HepG2 (cell line): ENCODE measurements around the gene NAV1. TPM values are rescaled to one million over a fixed set of nuclear protein-coding genes. Genes with fewer than 3 reads are reported as not detected.

Experiments used
- GATAD2A ChIP-seq: IDR thresholded peaks from 2 replicates; pipeline ENCODE4 v1.6.1; 2016
- HNF4A ChIP-seq: sonication (generic); formaldehyde crosslinking; IDR thresholded peaks from 2 replicates; pipeline ENCODE4 v1.4.0; 2020; ENCODE audit warnings: missing genetic modification reagents
- KAT8 ChIP-seq: IDR thresholded peaks from 2 replicates; pipeline ENCODE4 v1.6.1; 2016; ENCODE audit warnings: missing genetic modification reagents, missing compliant biosample characterization
- NCOR1 ChIP-seq: fragments of 200-600 bp; sonication (generic); IDR thresholded peaks from 2 replicates; pipeline ENCODE4 v1.7.0; 2017; ENCODE audit warnings: antibody characterized with exemption, low read length, borderline replicate concordance
- PHF21A ChIP-seq: sonication (generic); formaldehyde crosslinking; IDR thresholded peaks from 2 replicates; pipeline ENCODE4 v1.5.0; 2020; ENCODE audit warnings: mild to moderate bottlenecking, missing genetic modification reagents
- RFX3 ChIP-seq: IDR thresholded peaks from 2 replicates; pipeline ENCODE4 v1.6.1; 2016; ENCODE audit warnings: missing biosample characterization, missing genetic modification reagents
- SOX5 ChIP-seq: IDR thresholded peaks from 2 replicates; pipeline ENCODE4 v1.6.1; 2016; ENCODE audit warnings: borderline replicate concordance
- polyA plus RNA-seq, 8 experiments: library from polyadenylated mRNA; depleted of rRNA in 3 of 8; stranded (reverse) in 7 of 8; unstranded in 1 of 8; fragments of >200 nt; fragmentation: Illumina TruSeq in 4 of 8; extraction: Trizol in 4 of 8; gene quantifications; 2 replicates each; pipeline versions ENCODE4 v1.2.1 to v1.2.3, GENCODE V29; 2011 to 2016; ENCODE audit warnings: low read depth in 4 of 8, missing spikeins in 1 of 8, mixed read lengths in 1 of 8; ENCODE audit not compliant: insufficient read depth in 1 of 8
- total RNA-seq, 5 experiments: library from RNA; depleted of rRNA; stranded (reverse); fragments of >200 nt; fragmentation: Illumina TruSeq; extraction: Trizol; gene quantifications; 2 replicates each; pipeline ENCODE4 v1.2.3, GENCODE V29; 2016; ENCODE audit warnings: low read depth in 1 of 5
- TF ChIP-seq, protein P1 (sequence below): sonication (generic); formaldehyde crosslinking; IDR thresholded peaks from 2 replicates; pipeline ENCODE4 v1.5.0; 2020; ENCODE audit warnings: mild to moderate bottlenecking, missing genetic modification reagents, borderline replicate concordance
- TF ChIP-seq, protein P2 (sequence below): sonication (generic); formaldehyde crosslinking; IDR thresholded peaks from 2 replicates; pipeline ENCODE4 v1.8.0; 2022; ENCODE audit warnings: missing genetic modification reagents, mild to moderate bottlenecking, borderline replicate concordance

Gene NAV1
- total and polyA plus RNA-seq, 2 of the 13 experiments (the other 11 are each of a cell fraction or from before 2014, with no cell fraction given), result not detected

DNA sequence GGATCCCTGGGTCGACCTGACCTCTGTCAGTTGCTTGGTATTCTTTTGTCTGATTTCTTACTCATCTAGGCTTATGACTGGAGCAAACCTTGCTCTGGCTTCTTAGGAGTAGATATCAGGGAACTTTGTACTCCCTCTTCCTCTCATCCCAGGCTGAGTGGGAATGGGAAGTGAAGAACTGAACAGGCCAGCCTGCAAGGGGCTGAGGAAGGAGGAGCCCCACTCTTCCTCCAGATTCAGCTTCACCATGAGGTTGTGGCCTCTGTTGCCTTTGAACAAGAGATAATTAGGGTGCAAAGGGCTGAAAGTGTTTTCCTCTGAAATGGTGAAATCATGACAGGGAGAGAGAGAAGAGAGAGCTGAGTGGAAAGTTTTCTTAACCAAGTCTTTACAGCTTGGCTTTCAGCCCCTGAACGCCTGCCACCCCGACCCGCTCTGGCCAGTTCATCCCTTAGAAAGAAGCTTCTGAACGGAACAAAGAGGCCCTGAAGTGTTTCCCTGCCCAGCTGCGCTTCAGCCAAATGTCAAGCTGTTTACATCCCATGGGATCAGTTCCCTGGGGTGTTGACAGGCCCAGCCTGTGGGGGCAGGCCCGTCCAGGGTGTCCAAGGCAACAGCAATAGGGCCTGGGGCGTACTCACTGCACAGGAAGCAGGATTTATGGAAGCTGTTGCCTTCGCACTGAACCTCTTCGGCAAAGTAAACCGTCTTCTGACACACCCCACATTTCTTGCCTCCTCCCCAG, 43.2 kb upstream of the NAV1 start (continued):
- TF ChIP-seq, protein P1, sequence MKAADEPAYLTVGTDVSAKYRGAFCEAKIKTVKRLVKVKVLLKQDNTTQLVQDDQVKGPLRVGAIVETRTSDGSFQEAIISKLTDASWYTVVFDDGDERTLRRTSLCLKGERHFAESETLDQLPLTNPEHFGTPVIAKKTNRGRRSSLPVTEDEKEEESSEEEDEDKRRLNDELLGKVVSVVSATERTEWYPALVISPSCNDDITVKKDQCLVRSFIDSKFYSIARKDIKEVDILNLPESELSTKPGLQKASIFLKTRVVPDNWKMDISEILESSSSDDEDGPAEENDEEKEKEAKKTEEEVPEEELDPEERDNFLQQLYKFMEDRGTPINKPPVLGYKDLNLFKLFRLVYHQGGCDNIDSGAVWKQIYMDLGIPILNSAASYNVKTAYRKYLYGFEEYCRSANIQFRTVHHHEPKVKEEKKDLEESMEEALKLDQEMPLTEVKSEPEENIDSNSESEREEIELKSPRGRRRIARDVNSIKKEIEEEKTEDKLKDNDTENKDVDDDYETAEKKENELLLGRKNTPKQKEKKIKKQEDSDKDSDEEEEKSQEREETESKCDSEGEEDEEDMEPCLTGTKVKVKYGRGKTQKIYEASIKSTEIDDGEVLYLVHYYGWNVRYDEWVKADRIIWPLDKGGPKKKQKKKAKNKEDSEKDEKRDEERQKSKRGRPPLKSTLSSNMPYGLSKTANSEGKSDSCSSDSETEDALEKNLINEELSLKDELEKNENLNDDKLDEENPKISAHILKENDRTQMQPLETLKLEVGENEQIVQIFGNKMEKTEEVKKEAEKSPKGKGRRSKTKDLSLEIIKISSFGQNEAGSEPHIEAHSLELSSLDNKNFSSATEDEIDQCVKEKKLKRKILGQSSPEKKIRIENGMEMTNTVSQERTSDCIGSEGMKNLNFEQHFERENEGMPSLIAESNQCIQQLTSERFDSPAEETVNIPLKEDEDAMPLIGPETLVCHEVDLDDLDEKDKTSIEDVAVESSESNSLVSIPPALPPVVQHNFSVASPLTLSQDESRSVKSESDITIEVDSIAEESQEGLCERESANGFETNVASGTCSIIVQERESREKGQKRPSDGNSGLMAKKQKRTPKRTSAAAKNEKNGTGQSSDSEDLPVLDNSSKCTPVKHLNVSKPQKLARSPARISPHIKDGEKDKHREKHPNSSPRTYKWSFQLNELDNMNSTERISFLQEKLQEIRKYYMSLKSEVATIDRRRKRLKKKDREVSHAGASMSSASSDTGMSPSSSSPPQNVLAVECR (CRISPR knock-in tag), result 0 out of 2 replicates have a peak, but pooled peaks have one; percentile 43
- TF ChIP-seq NCOR1, result peak; percentile 47; the same call in 1 of the 2 replicates
- peak; percentile 77 for TF ChIP-seq PHF21A (CRISPR knock-in tag)
- TF ChIP-seq HNF4A (CRISPR knock-in tag), result peak; percentile 88
- TF ChIP-seq SOX5 (CRISPR knock-in tag), result peak; percentile 13; the same call in 1 of the 2 replicates
- 0 out of 2 replicates have a peak, but pooled peaks have one; percentile 30 for TF ChIP-seq KAT8 (CRISPR knock-in tag)
- TF ChIP-seq GATAD2A (CRISPR knock-in tag), result peak; percentile 30; the same call in 1 of the 2 replicates
- TF ChIP-seq RFX3 (CRISPR knock-in tag), result peak; percentile 31; the same call in 1 of the 2 replicates
- TF ChIP-seq, protein P2, sequence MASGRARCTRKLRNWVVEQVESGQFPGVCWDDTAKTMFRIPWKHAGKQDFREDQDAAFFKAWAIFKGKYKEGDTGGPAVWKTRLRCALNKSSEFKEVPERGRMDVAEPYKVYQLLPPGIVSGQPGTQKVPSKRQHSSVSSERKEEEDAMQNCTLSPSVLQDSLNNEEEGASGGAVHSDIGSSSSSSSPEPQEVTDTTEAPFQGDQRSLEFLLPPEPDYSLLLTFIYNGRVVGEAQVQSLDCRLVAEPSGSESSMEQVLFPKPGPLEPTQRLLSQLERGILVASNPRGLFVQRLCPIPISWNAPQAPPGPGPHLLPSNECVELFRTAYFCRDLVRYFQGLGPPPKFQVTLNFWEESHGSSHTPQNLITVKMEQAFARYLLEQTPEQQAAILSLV (CRISPR knock-in tag), result no peak
